Lower leg skin (tissue), 4 donors: ENCODE data around the gene SLC35E2B. TPM values are rescaled to one million over a fixed set of nuclear protein-coding genes. Genes with fewer than 3 reads are reported as not detected.

Experiments used
- DNase-seq, 2 donors: peaks; one replicate each; pipeline ENCODE4 v3.0.0-alpha.2; 2019; ENCODE audit warnings: low spot score in 2 of 2
- H3K4me3 ChIP-seq: fragments of 200-600 bp; sonication (generic); 2 replicates; pipeline ENCODE4 v1.5.1; 2017; ENCODE audit warnings: mild to moderate bottlenecking, low read depth; ENCODE audit not compliant: poor library complexity, severe bottlenecking
- CTCF ChIP-seq, 3 donors: fragments of 450-650 bp; IDR thresholded peaks; one replicate each; pipeline ENCODE4 v1.5.1; 2016; ENCODE audit warnings: antibody characterized with exemption in 3 of 3, mild to moderate bottlenecking in 3 of 3, moderate library complexity in 2 of 3
- POLR2A ChIP-seq, 2 donors: fragments of 450-650 bp; IDR thresholded peaks; one replicate each; pipeline ENCODE4 v1.6.1; 2016 to 2017; ENCODE audit warnings: antibody characterized with exemption in 2 of 2, mild to moderate bottlenecking in 1 of 2, moderate library complexity in 1 of 2
- whole genome bisulfite sequencing, 2 donors: methylation state at CpG; one replicate each; pipeline ENCODE4 v1.1.5; 2018; 5-methylcytosine and 5-hydroxymethylcytosine counted together
- intact Hi-C: fragments of 100-400 bp; cut with DNase I; formaldehyde crosslinking; loops from one replicate; pipeline ENCODE4 v1.15.0; 2023; ENCODE audit warnings: low total_unique reads
- total RNA-seq, 4 donors: library from RNA; depleted of rRNA; stranded (reverse); fragments of >200 nt; gene quantifications; one replicate each; pipeline ENCODE4 v1.1.0, GENCODE V29; 2016

The SLC35E2B gene
- total RNA-seq, 4 donors from 2014 or later = 16.1 to 48.4 (median 31.4) TPM

- no peak for DNase-seq
- WGBS, 2 donors = 86 to 91% methylated on average over 11 of the region's 11 CpGs
- H3K4me3 ChIP-seq = no peak overlapping the region
- intact Hi-C loops = no loop called here
- TF ChIP-seq POLR2A (IDR thresholded peaks at IDR 0.05) (no peak), CTCF (IDR thresholded peaks at IDR 0.05) (no peak)
Measured at GRCh38 chr1:1617516-1617915, 75.1 kb downstream of the SLC35E2B start.

GRCh38 chr1:1616838-1617237 lies 75.8 kb downstream of the SLC35E2B start:
- no peak for TF ChIP-seq POLR2A (IDR thresholded peaks at IDR 0.05)
- H3K4me3 ChIP-seq = no peak overlapping the region
- intact Hi-C loops = no loop called here
- no peak for DNase-seq
- whole genome bisulfite sequencing, 2 donors = 68 to 75% methylated on average over 13 to 18 of the region's 19 CpGs

- intact Hi-C loops = no loop called here
- DNase-seq = no peak
- WGBS, 2 donors = 3 to 14% methylated on average over 14 to 30 of the region's 80 CpGs
- TF ChIP-seq POLR2A (IDR thresholded peaks at IDR 0.05) (no peak), CTCF (IDR thresholded peaks at IDR 0.05) (no peak)
- peak overlapping the region; percentile 70 for H3K4me3 ChIP-seq
Measured at GRCh38 chr1:1616045-1616790, 76.4 kb downstream of the SLC35E2B start.

- peak within 1 kb of the TSS; percentile 70 for H3K4me3 ChIP-seq
- peak; percentile 92 to 99 for DNase-seq
- intact Hi-C loops = no loop called here
- WGBS, 2 donors = 0 to 1% methylated on average over 25 to 49 of the region's 107 CpGs
- no peak for TF ChIP-seq CTCF (IDR thresholded peaks at IDR 0.05)
- TF ChIP-seq POLR2A (IDR thresholded peaks at IDR 0.05) = peak in 1 of 2 donors; percentile 37
Measured at GRCh38 chr1:1615256-1616044, 77.1 kb downstream of the SLC35E2B start, which contains the start of gene MIB2. Gene MIB2, plus strand, starts transcription at chr1:1615500. Its CDS starts 7,953 bp downstream, at chr1:1623453.

GRCh38 chr1:1614954-1615255 lies 77.7 kb downstream of the SLC35E2B start:
- WGBS, 2 donors = 0% methylated on average over 19 to 20 of the region's 23 CpGs
- intact Hi-C loops = no loop called here
- peak overlapping the region; percentile 70 for H3K4me3 ChIP-seq
- TF ChIP-seq POLR2A (IDR thresholded peaks at IDR 0.05) (no peak), CTCF (IDR thresholded peaks at IDR 0.05) (no peak)
- no peak for DNase-seq

GRCh38 chr1:1614204-1614953 lies 78.2 kb downstream of the SLC35E2B start:
- 14 to 15% methylated on average over 30 of the region's 30 CpGs for WGBS, 2 donors
- DNase-seq = no peak
- H3K4me3 ChIP-seq = peak overlapping the region; percentile 70
- no peak for TF ChIP-seq POLR2A (IDR thresholded peaks at IDR 0.05)
- TF ChIP-seq CTCF (IDR thresholded peaks at IDR 0.05) = no peak
- intact Hi-C loops = no loop called here
